Endothelial cell of umbilical vein (primary cell): ENCODE results near the gene THBS4. TPM values are rescaled to one million over a fixed set of nuclear protein-coding genes. Genes with fewer than 3 reads are reported as not detected.

ENCODE experiments used
- BruUV-seq: library from RNA; stranded (reverse); fragments of 400-500 nt; replicated peaks from 2 replicates; lab custom pipeline; 2021; lab: Mats Ljungman, UMichigan
- CTCF ChIA-PET: fragments of 300-600, 350-600 bp; sonication (Branson Sonifier 250); formaldehyde crosslinking; loops from one replicate; lab custom pipeline; 2021; ENCODE audit warnings: antibody characterized with exemption, inconsistent platforms; lab: Charles Lee
- POLR2A ChIA-PET: fragments of 300-600, 350-600 bp; sonication (Branson Sonifier 250); formaldehyde crosslinking; loops from one replicate; lab custom pipeline; 2021; ENCODE audit warnings: antibody characterized with exemption, inconsistent platforms; lab: Charles Lee
- DNase-seq: peaks from one replicate; pipeline ENCODE4 v3.0.0-alpha.2; 2011; ENCODE audit warnings: low read depth, low spot score
- FAIRE-seq: peaks from 2 replicates; lab custom pipeline; 2011; peaks lifted over from hg19 to GRCh38; lab: Jason Lieb, UNC
- H2AFZ ChIP-seq: 2 replicates; pipeline ENCODE4 v1.6.0; 2012; ENCODE audit warnings: low read depth, low read length, control low read depth, inconsistent platforms
- H3K27ac ChIP-seq: 2 replicates; pipeline ENCODE4 v1.5.1; 2011; ENCODE audit warnings: low read depth, mild to moderate bottlenecking, control low read depth, low read length, moderate library complexity; ENCODE audit not compliant: insufficient read depth
- H3K27me3 ChIP-seq, 2 experiments: 2 replicates each; pipeline versions ENCODE4 v1.6.0 to v1.6.1; 2011; ENCODE audit warnings: low read length in 2 of 2, mixed read lengths in 1 of 2; ENCODE audit not compliant: control insufficient read depth in 2 of 2, insufficient read depth in 2 of 2
- H3K36me3 ChIP-seq, 2 experiments: 2 replicates in 1 of 2; 3 replicates in 1 of 2; pipeline ENCODE4 v1.5.1; 2011; ENCODE audit warnings: low read length in 2 of 2, mild to moderate bottlenecking in 1 of 2, moderate library complexity in 1 of 2; ENCODE audit not compliant: control insufficient read depth in 2 of 2, insufficient read depth in 2 of 2; ENCODE audit errors: extremely low read depth in 1 of 2
- H3K4me1 ChIP-seq: 3 replicates; pipeline ENCODE4 v1.5.1; 2011; ENCODE audit warnings: mild to moderate bottlenecking, low read length; ENCODE audit not compliant: control insufficient read depth, insufficient read depth; ENCODE audit errors: extremely low read depth
- H3K4me2 ChIP-seq: 2 replicates; pipeline ENCODE4 v1.6.1; 2011; ENCODE audit warnings: low read length, control low read depth, mixed read lengths; ENCODE audit not compliant: insufficient read depth
- H3K4me3 ChIP-seq, 3 experiments: fragments of 200-600 bp in 1 of 3; sonication (generic), shearing (Covaris generic) in 1 of 3; replicated peaks in 1 of 3; 2 replicates each; pipeline ENCODE4 v1.5.1; 2011 to 2016; ENCODE audit warnings: control low read depth in 3 of 3, low read length in 3 of 3, mild to moderate bottlenecking in 2 of 3, inconsistent platforms in 1 of 3, low read depth in 1 of 3, moderate library complexity in 1 of 3; ENCODE audit not compliant: insufficient read depth in 1 of 3
- H3K79me2 ChIP-seq: 2 replicates; pipeline ENCODE4 v1.6.0; 2012; ENCODE audit warnings: low read length, inconsistent platforms; ENCODE audit not compliant: control insufficient read depth, insufficient read depth
- H3K9ac ChIP-seq: replicated peaks from 2 replicates; pipeline ENCODE3; 2011; ENCODE audit warnings: low read length, control low read depth; ENCODE audit not compliant: insufficient read depth; ENCODE audit errors: extremely low read depth
- H3K9me1 ChIP-seq: replicated peaks from 3 replicates; pipeline ENCODE4 v1.6.0; 2011; ENCODE audit warnings: mild to moderate bottlenecking, low read length; ENCODE audit not compliant: control insufficient read depth, insufficient read depth; ENCODE audit errors: extremely low read depth
- H3K9me3 ChIP-seq: replicated peaks from 2 replicates; pipeline ENCODE4 v1.5.1; 2012; ENCODE audit warnings: low read length, inconsistent platforms; ENCODE audit not compliant: control insufficient read depth, insufficient read depth
- H4K20me1 ChIP-seq: replicated peaks from 2 replicates; pipeline ENCODE3; 2011; ENCODE audit warnings: mild to moderate bottlenecking, low read length; ENCODE audit not compliant: control insufficient read depth, insufficient read depth; ENCODE audit errors: extremely low read depth
- CTCF ChIP-seq, 2 donors: IDR thresholded peaks; 1 replicate in 1 of 2; 2 replicates in 1 of 2; pipeline ENCODE4 v1.5.1; 2011; ENCODE audit warnings: low read length in 2 of 2, mild to moderate bottlenecking in 2 of 2, moderate library complexity in 2 of 2, control low read depth in 1 of 2, inconsistent platforms in 1 of 2, low read depth in 1 of 2; ENCODE audit not compliant: insufficient read depth in 1 of 2; ENCODE audit errors: extremely low read depth in 1 of 2
- EZH2 ChIP-seq: IDR thresholded peaks from 2 replicates; pipeline ENCODE4 v1.6.1; 2012; ENCODE audit warnings: borderline replicate concordance, low read depth, mild to moderate bottlenecking, moderate library complexity, low read length, inconsistent platforms; ENCODE audit not compliant: severe bottlenecking
- FOS ChIP-seq: IDR thresholded peaks from 2 replicates; pipeline ENCODE4 v1.6.1; 2011; ENCODE audit warnings: mild to moderate bottlenecking, low read length, moderate library complexity, borderline replicate concordance; ENCODE audit not compliant: insufficient read depth
- GATA2 ChIP-seq: IDR thresholded peaks from 2 replicates; pipeline ENCODE4 v1.7.0; 2011; ENCODE audit warnings: low read depth, mild to moderate bottlenecking, moderate library complexity, mixed read lengths, low read length; ENCODE audit not compliant: insufficient read length, insufficient read depth
- JUN ChIP-seq: IDR thresholded peaks from 2 replicates; pipeline ENCODE4 v1.6.1; 2011; ENCODE audit warnings: borderline replicate concordance, low read depth; ENCODE audit not compliant: insufficient read length, insufficient read depth
- MYC ChIP-seq: IDR thresholded peaks from one replicate; pipeline ENCODE4 v1.6.1; 2011; ENCODE audit warnings: mild to moderate bottlenecking, low read depth, low read length
- POLR2A ChIP-seq: IDR thresholded peaks from 2 replicates; pipeline ENCODE4 v1.6.1; 2012; ENCODE audit warnings: low read depth, mild to moderate bottlenecking, control low read depth, low read length
- POLR2AphosphoS5 ChIP-seq: IDR thresholded peaks from 2 replicates; pipeline ENCODE4 v1.6.1; 2012; ENCODE audit warnings: low read depth, mild to moderate bottlenecking, control low read depth, low read length, moderate library complexity; ENCODE audit not compliant: insufficient read depth
- dilution Hi-C: fragments of 300-500 bp; cut with MboI; formaldehyde crosslinking; loops from one replicate; pipeline ENCODE4 v1.15.0; 2019; ENCODE audit warnings: low sequenced_read_pairs; ENCODE audit not compliant: extremely low pct_ligation_motif_present
- intact Hi-C: fragments of 100-400 bp; cut with micrococcal nuclease; formaldehyde crosslinking; loops from one replicate; pipeline ENCODE4 v1.10.0; 2022
- polyA plus RNA-seq, 4 experiments: library from polyadenylated mRNA; depleted of rRNA in 3 of 4; stranded (reverse) in 3 of 4; unstranded in 1 of 4; fragments of >200 nt; gene quantifications; 2 replicates each; pipeline versions ENCODE4 v1.2.1 to v1.2.3, GENCODE V29; 2011 to 2012; ENCODE audit warnings: missing spikeins in 1 of 4
- total RNA-seq: library from RNA; stranded (reverse); gene quantifications from 2 replicates; pipeline ENCODE4 v1.2.3, GENCODE V29; 2021
- TF ChIP-seq, protein P1 (sequence below): IDR thresholded peaks from 2 replicates; pipeline ENCODE4 v1.6.1; 2011; ENCODE audit not compliant: insufficient read depth, insufficient read length

Gene THBS4
- total and polyA plus RNA-seq, 2 donors (not counting 3 experiments of a cell fraction or from before 2014, with no cell fraction given), result not detected

- peaks cover 2 to 6% of the 10 kb centered on the region in 2 experiments for H3K27me3 ChIP-seq
- no peaks in the 10 kb centered on the region for H3K4me1 ChIP-seq
- dilution Hi-C loops, result no loop called here
- H2AFZ ChIP-seq, result no peak overlapping the region
- intact Hi-C loops, result no loop called here
- no peak for TF ChIP-seq FOS
- TF ChIP-seq GATA2, result no peak
- TF ChIP-seq POLR2AphosphoS5, result no peak
- TF ChIP-seq CTCF (IDR thresholded peaks at IDR 0.05; ENCODE audit: extremely low read depth in 1 of 2, insufficient read depth in 1 of 2, low read depth in 1 of 2, low read length in 2 of 2), result no peak
- TF ChIP-seq POLR2A, result no peak
- TF ChIP-seq, protein P1, sequence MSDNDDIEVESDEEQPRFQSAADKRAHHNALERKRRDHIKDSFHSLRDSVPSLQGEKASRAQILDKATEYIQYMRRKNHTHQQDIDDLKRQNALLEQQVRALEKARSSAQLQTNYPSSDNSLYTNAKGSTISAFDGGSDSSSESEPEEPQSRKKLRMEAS, result no peak
- TF ChIP-seq EZH2, result no peak
- TF ChIP-seq MYC, result no peak
- TF ChIP-seq JUN, result no peak
- no peaks in the 10 kb centered on the region for H3K9me1 ChIP-seq
- H3K27ac ChIP-seq, result no peak overlapping the region
- DNase-seq (no peak), FAIRE-seq (no peak)
- no peaks in the 10 kb centered on the region for H4K20me1 ChIP-seq
- no peaks in the 10 kb centered on the region for H3K36me3 ChIP-seq
- ChIA-PET POLR2A (no interaction called here), CTCF (interaction anchor here (1.1 kb wide), 1 partner anchor 10 kb away, joined by 3 read pairs; no protein-coding TSS in a partner anchor)
- H3K9me3 ChIP-seq, result no peaks in the 10 kb centered on the region
- no peak overlapping the region for H3K4me3 ChIP-seq
- no TSS peak for BruUV-seq
- H3K4me2 ChIP-seq, result no peak overlapping the region
- H3K79me2 ChIP-seq, result no peaks in the 10 kb centered on the region
- H3K9ac ChIP-seq, result no peak overlapping the region
Measured at GRCh38 chr5:80042330-80042729, 7.2 kb downstream of the THBS4 start.
